Measurements from ENCODE around the gene PGC.

DNA sequence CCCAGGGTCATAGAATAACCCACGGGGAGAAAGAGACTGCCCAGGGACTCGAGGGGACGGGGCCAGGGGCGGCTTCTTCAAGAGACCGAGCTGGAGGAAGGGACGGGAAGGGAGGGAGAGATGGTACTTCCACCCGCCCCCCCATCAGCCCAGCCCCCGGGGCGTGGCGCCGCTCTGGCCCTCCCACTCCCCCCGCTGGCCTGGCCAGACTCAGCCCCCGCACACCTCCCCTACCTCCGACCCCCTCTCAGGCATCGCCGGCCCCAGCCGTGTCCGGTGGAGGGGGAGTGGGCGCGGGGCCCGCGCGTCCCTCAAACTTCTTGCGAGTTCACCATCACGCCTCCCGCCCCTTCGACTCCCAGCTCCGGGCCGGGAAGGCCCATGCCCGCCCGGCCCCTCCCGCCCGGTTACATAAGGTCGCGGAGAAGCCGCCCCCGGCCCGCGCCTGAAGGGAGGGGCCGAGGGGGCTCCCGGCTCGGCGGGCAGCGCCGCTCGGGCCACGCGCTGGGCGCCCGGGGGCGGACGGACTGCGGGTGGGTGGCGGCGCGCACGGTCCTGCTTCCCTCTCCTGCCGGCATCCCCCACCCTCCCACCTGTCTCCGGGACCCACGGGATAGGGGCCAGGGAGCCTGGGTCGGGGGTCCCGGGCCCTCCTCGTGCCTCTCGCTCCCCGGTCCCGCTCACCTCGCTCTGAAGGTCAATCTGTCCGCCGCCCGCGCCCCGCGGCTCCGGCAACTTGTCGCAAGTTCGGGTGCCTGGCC lies 12.4 kb downstream of the PGC start:
- TF ChIP-seq CTCF (IDR thresholded peaks at IDR 0.05; ENCODE audit: control extremely low read depth in 1 of 3, insufficient read depth in 1 of 3, low read depth in 1 of 3, low read length in 3 of 3) (no peak), EZH2 (IDR thresholded peaks at IDR 0.05; ENCODE audit: low read depth, low read length, severe bottlenecking) (no peak)

Data from H1 (cell line).